H1 (cell line): Measurements from ENCODE around the gene TIGD6. TPM values are rescaled to one million over a fixed set of nuclear protein-coding genes. Genes with fewer than 3 reads are reported as not detected.

Experiments used
- CTCF ChIA-PET: fragments of 300-600 bp; sonication (Branson Sonifier 250); formaldehyde crosslinking; loops from one replicate; lab custom pipeline; 2021; ENCODE audit not compliant: partially characterized antibody; lab: Charles Lee
- POLR2A ChIA-PET: fragments of 300-600 bp; sonication (Branson Sonifier 250); formaldehyde crosslinking; loops from one replicate; lab custom pipeline; 2021; ENCODE audit warnings: inconsistent platforms; ENCODE audit not compliant: partially characterized antibody; lab: Charles Lee
- DNase-seq, 2 experiments: peaks; one replicate each; pipeline versions ENCODE4 v3.0.0 to v3.0.0-alpha.2; 2010 to 2022; ENCODE audit warnings: low spot score in 2 of 2, low read depth in 1 of 2, mixed read lengths in 1 of 2
- FAIRE-seq: peaks from 2 replicates; lab custom pipeline; 2011; peaks lifted over from hg19 to GRCh38; lab: Jason Lieb, UNC
- H2AFZ ChIP-seq: 2 replicates; pipeline ENCODE4 v1.8.1; 2012; ENCODE audit warnings: low read length, inconsistent platforms
- H2AK5ac ChIP-seq: 2 replicates; pipeline ENCODE4 v1.6.1; 2013; ENCODE audit warnings: low read depth, low read length
- H2BK120ac ChIP-seq: replicated peaks from 2 replicates; pipeline ENCODE3; 2013; ENCODE audit warnings: low read depth, low read length, inconsistent platforms
- H2BK12ac ChIP-seq: 2 replicates; pipeline ENCODE4 v1.6.1; 2013; ENCODE audit warnings: low read depth, low read length
- H2BK15ac ChIP-seq: 2 replicates; pipeline ENCODE4 v1.6.1; 2013; ENCODE audit warnings: low read length
- H2BK20ac ChIP-seq: 2 replicates; pipeline ENCODE4 v1.6.1; 2013; ENCODE audit warnings: low read length
- H2BK5ac ChIP-seq: 2 replicates; pipeline ENCODE4 v1.6.1; 2013; ENCODE audit warnings: low read depth, low read length
- H3K14ac ChIP-seq: 2 replicates; pipeline ENCODE4 v1.6.1; 2013; ENCODE audit warnings: inconsistent platforms; ENCODE audit not compliant: insufficient read length
- H3K18ac ChIP-seq: 2 replicates; pipeline ENCODE4 v1.6.1; 2013; ENCODE audit warnings: low read length; ENCODE audit errors: extremely low read depth
- H3K23ac ChIP-seq: 2 replicates; pipeline ENCODE4 v1.6.1; 2013; ENCODE audit warnings: inconsistent platforms; ENCODE audit not compliant: insufficient read length
- H3K23me2 ChIP-seq: 2 replicates; pipeline ENCODE4 v1.6.1; 2013; ENCODE audit warnings: low read depth, low read length
- H3K27ac ChIP-seq: 2 replicates; pipeline ENCODE4 v1.6.1; 2011; ENCODE audit warnings: low read depth, low read length, inconsistent platforms
- H3K27me3 ChIP-seq, 4 experiments: replicated peaks in 1 of 4; 1 replicate in 1 of 4; 2 replicates in 3 of 4; pipeline versions ENCODE4 v1.6.1 to v1.8.1; 2011 to 2013; ENCODE audit warnings: low read length in 3 of 4, mild to moderate bottlenecking in 3 of 4, inconsistent platforms in 2 of 4, mixed read lengths in 2 of 4, moderate library complexity in 1 of 4; ENCODE audit not compliant: control insufficient read depth in 3 of 4, insufficient read depth in 3 of 4; ENCODE audit errors: extremely low read depth in 1 of 4
- H3K36me3 ChIP-seq, 4 experiments: 2 replicates each; pipeline versions ENCODE4 v1.6.1 to v1.8.1; 2011 to 2013; ENCODE audit warnings: mild to moderate bottlenecking in 4 of 4, low read length in 3 of 4, moderate library complexity in 2 of 4, control low read depth in 1 of 4, inconsistent platforms in 1 of 4; ENCODE audit not compliant: insufficient read depth in 4 of 4, control insufficient read depth in 2 of 4
- H3K4ac ChIP-seq: replicated peaks from 2 replicates; pipeline ENCODE3; 2013; ENCODE audit warnings: low read length, low read depth, mixed read lengths, inconsistent platforms; ENCODE audit not compliant: insufficient read length
- H3K4me1 ChIP-seq, 4 experiments: replicated peaks in 1 of 4; 1 replicate in 1 of 4; 2 replicates in 3 of 4; pipeline versions ENCODE4 v1.6.1 to v1.8.1; 2011 to 2013; ENCODE audit warnings: low read length in 3 of 4, inconsistent platforms in 2 of 4, mixed read lengths in 1 of 4; ENCODE audit not compliant: insufficient read depth in 4 of 4, control insufficient read depth in 3 of 4
- H3K4me2 ChIP-seq, 2 experiments: 2 replicates each; pipeline versions ENCODE4 v1.6.1 to v1.8.1; 2011 to 2013; ENCODE audit warnings: low read depth in 2 of 2, low read length in 2 of 2, control low read depth in 1 of 2, inconsistent platforms in 1 of 2, mild to moderate bottlenecking in 1 of 2; ENCODE audit not compliant: insufficient read depth in 1 of 2
- H3K4me3 ChIP-seq, 4 experiments: fragments of 200-600, 300-600 bp in 1 of 4; sonication (generic), shearing (Covaris generic), sonication (Bioruptor Twin) in 1 of 4; 2 replicates each; pipeline versions ENCODE4 v1.5.1 to v1.8.1; 2011 to 2016; ENCODE audit warnings: low read length in 4 of 4, low read depth in 3 of 4, control low read depth in 2 of 4, inconsistent platforms in 2 of 4, mild to moderate bottlenecking in 2 of 4, mixed read lengths in 1 of 4, moderate library complexity in 1 of 4; ENCODE audit not compliant: insufficient read depth in 2 of 4; ENCODE audit errors: extremely low read depth in 1 of 4
- H3K56ac ChIP-seq: replicated peaks from 2 replicates; pipeline ENCODE3; 2013; ENCODE audit warnings: low read depth, mild to moderate bottlenecking, mixed read lengths, low read length, inconsistent platforms; ENCODE audit not compliant: insufficient read length
- H3K79me1 ChIP-seq: 2 replicates; pipeline ENCODE4 v1.6.1; 2013; ENCODE audit warnings: low read depth, low read length, control low read depth
- H3K79me2 ChIP-seq, 2 experiments: 2 replicates each; pipeline versions ENCODE4 v1.6.1 to v1.8.1; 2012 to 2013; ENCODE audit warnings: low read length in 2 of 2, mild to moderate bottlenecking in 2 of 2, inconsistent platforms in 1 of 2; ENCODE audit not compliant: insufficient read depth in 2 of 2, control insufficient read depth in 1 of 2
- H3K9ac ChIP-seq, 4 experiments: replicated peaks in 1 of 4; 1 replicate in 1 of 4; 2 replicates in 3 of 4; pipeline versions ENCODE4 v1.6.1 to v1.8.1; 2011 to 2013; ENCODE audit warnings: low read depth in 3 of 4, low read length in 3 of 4, control low read depth in 2 of 4, mild to moderate bottlenecking in 2 of 4, moderate library complexity in 2 of 4, inconsistent platforms in 1 of 4; ENCODE audit errors: extremely low read depth in 1 of 4
- H3K9me3 ChIP-seq, 2 experiments: 2 replicates each; pipeline versions ENCODE4 v1.6.1 to v1.8.1; 2012 to 2013; ENCODE audit warnings: mild to moderate bottlenecking in 2 of 2, moderate library complexity in 2 of 2, control low read depth in 1 of 2, inconsistent platforms in 1 of 2, low read depth in 1 of 2, low read length in 1 of 2, mixed read lengths in 1 of 2; ENCODE audit not compliant: insufficient read depth in 2 of 2
- H4K20me1 ChIP-seq, 2 experiments: replicated peaks in 1 of 2; 2 replicates each; pipeline versions ENCODE3 to v1.8.1; 2011 to 2013; ENCODE audit warnings: inconsistent platforms in 2 of 2, low read length in 2 of 2, mild to moderate bottlenecking in 1 of 2; ENCODE audit not compliant: insufficient read depth in 2 of 2, control insufficient read depth in 1 of 2
- H4K5ac ChIP-seq: 2 replicates; pipeline ENCODE4 v1.6.1; 2013; ENCODE audit warnings: low read length, low read depth, mixed read lengths, inconsistent platforms; ENCODE audit not compliant: insufficient read length
- H4K8ac ChIP-seq: 2 replicates; pipeline ENCODE4 v1.8.0; 2013; ENCODE audit warnings: mild to moderate bottlenecking, moderate library complexity, low read length, inconsistent platforms; ENCODE audit not compliant: insufficient read depth; ENCODE audit errors: extremely low read depth
- H4K91ac ChIP-seq: replicated peaks from 2 replicates; pipeline ENCODE3; 2013; ENCODE audit warnings: low read length, mixed read lengths, inconsistent platforms; ENCODE audit not compliant: insufficient read length
- RAD21 ChIP-seq, 2 experiments: IDR thresholded peaks in 1 of 2; conservative IDR thresholded peaks in 1 of 2; 2 replicates each; pipeline ENCODE4 v1.6.1; 2011; ENCODE audit warnings: low read depth in 2 of 2, low read length in 2 of 2, improper control_type of control experiment in 1 of 2, inconsistent platforms in 1 of 2, mild to moderate bottlenecking in 1 of 2, moderate library complexity in 1 of 2
- RNF2 ChIP-seq: fragments of 200-900, 300-1000 bp; sonication (generic); IDR thresholded peaks from 2 replicates; pipeline ENCODE4 v1.7.1; 2016; ENCODE audit warnings: borderline replicate concordance, low read depth, mild to moderate bottlenecking, antibody characterized with exemption, low read length; ENCODE audit not compliant: poor library complexity, severe bottlenecking; ENCODE audit errors: missing control alignments
- SIN3A ChIP-seq, 2 experiments: IDR thresholded peaks in 1 of 2; conservative IDR thresholded peaks in 1 of 2; 2 replicates each; pipeline ENCODE4 v1.6.1; 2011 to 2012; ENCODE audit warnings: low read length in 2 of 2, improper control_type of control experiment in 1 of 2, low read depth in 1 of 2, mild to moderate bottlenecking in 1 of 2
- TAF1 ChIP-seq: IDR thresholded peaks from 2 replicates; pipeline ENCODE4 v1.6.1; 2011; ENCODE audit warnings: mild to moderate bottlenecking, low read depth, low read length
- WGBS, 2 experiments: shearing (Covaris generic) in 1 of 2; methylation state at CpG; one replicate each; pipeline versions ENCODE4 v1.1.6 to v1.1.7; 2013 to 2015; ENCODE audit warnings: low lambda C conversion rate in 2 of 2, mixed read lengths in 2 of 2, inconsistent platforms in 1 of 2, low coverage in 1 of 2, missing lambda C conversion rate in 1 of 2; ENCODE audit not compliant: insufficient replicate concordance in 2 of 2, insufficient coverage in 1 of 2, insufficient read length in 1 of 2; ENCODE audit errors: extremely low coverage in 1 of 2, missing lambda C conversion rate in 1 of 2; 5-methylcytosine and 5-hydroxymethylcytosine counted together
- polyA plus RNA-seq, 7 experiments: library from polyadenylated mRNA; depleted of rRNA in 3 of 7; stranded (reverse) in 5 of 7; unstranded in 2 of 7; fragments of >200 nt in 5 of 7; fragments of 200-250 nt in 2 of 7; gene quantifications; 1 replicate in 5 of 7; 2 replicates in 1 of 7; 4 replicates in 1 of 7; pipeline versions ENCODE4 v1.2.1 to v1.2.3, GENCODE V29; 2011 to 2013; ENCODE audit warnings: missing spikeins in 2 of 7, mixed read lengths in 2 of 7
- total RNA-seq: library from RNA; stranded (reverse); fragmentation: NEBNext Ultra II Directional; extraction: Animal tissue kit (Norgen Biotek cat#: 25700); gene quantifications from 2 replicates; pipeline ENCODE4 v1.2.1, GENCODE V29; 2021

TIGD6 gene
- total and polyA plus RNA-seq, 2 of the 8 experiments (the other 6 are each of a cell fraction or from before 2014, with no cell fraction given), result 1.3 to 2.4 TPM

- H3K79me2 ChIP-seq, result no peaks in the 10 kb centered on the region
- H2BK20ac ChIP-seq, result no peak overlapping the region
- FAIRE-seq (no peak), DNase-seq (no peak)
- no peak overlapping the region for H2BK5ac ChIP-seq
- no peaks in the 10 kb centered on the region for H3K4me1 ChIP-seq
- no peak overlapping the region for H4K91ac ChIP-seq
- peaks cover 0 to 4% of the 10 kb centered on the region in 2 experiments for H4K20me1 ChIP-seq
- no peak overlapping the region for H2BK15ac ChIP-seq
- no peak overlapping the region for H3K4me3 ChIP-seq
- H3K14ac ChIP-seq, result no peak overlapping the region
- no peak overlapping the region for H4K5ac ChIP-seq
- no peak overlapping the region for H2AK5ac ChIP-seq
- peaks cover 19 to 75% (median 60%) of the 10 kb centered on the region in 4 experiments for H3K36me3 ChIP-seq
- CTCF ChIA-PET, result interaction anchor here (0.9 to 1.9 kb wide), 4 partner anchors 9 to 202 kb away, joined by 3 to 8 read pairs (median 4); no protein-coding TSS in a partner anchor
- no peaks in the 10 kb centered on the region for H3K23me2 ChIP-seq
- WGBS, 2 experiments, result 94% methylated on average over 9 of the region's 9 CpGs; no CpG with 5 or more reads in 1 of the 2 experiments
- POLR2A ChIA-PET, result interaction anchor here (0.6 to 1.0 kb wide), 2 partner anchors 269 to 520 kb away, joined by 3 read pairs; no protein-coding TSS in a partner anchor
- no peaks in the 10 kb centered on the region for H3K9me3 ChIP-seq
- no peak overlapping the region for H3K23ac ChIP-seq
- no peak overlapping the region for H3K56ac ChIP-seq
- H3K4ac ChIP-seq, result no peak overlapping the region
- no peak overlapping the region for H3K4me2 ChIP-seq
- H3K9ac ChIP-seq, result no peak overlapping the region
- no peak overlapping the region for H3K27ac ChIP-seq
- no peaks in the 10 kb centered on the region for H3K79me1 ChIP-seq
- no peaks in the 10 kb centered on the region for H3K27me3 ChIP-seq
- H2BK12ac ChIP-seq, result no peak overlapping the region
- TF ChIP-seq RNF2, result no peak
- no peak for TF ChIP-seq RAD21 (IDR thresholded peaks at IDR 0.05 in 1 of 2, conservative IDR thresholded peaks at IDR 0.05 in 1 of 2; ENCODE audit: low read depth in 2 of 2, low read length in 2 of 2)
- TF ChIP-seq SIN3A (conservative IDR thresholded peaks at IDR 0.05 in 1 of 2, IDR thresholded peaks at IDR 0.05 in 1 of 2; ENCODE audit: low read depth in 1 of 2, low read length in 2 of 2), result no peak
- TF ChIP-seq TAF1, result no peak
- no peak overlapping the region for H2BK120ac ChIP-seq
- no peak overlapping the region for H2AFZ ChIP-seq
- H3K18ac ChIP-seq, result no peak overlapping the region
- H4K8ac ChIP-seq, result no peak overlapping the region
These were observed 36.1 kb upstream of the TIGD6 start for GRCh38 chr5:150036513-150036912.
